HEK293T (cell line): ENCODE data around the gene TAOK1.
"Not testable (repeated sequence)": the region's sequence is repeated elsewhere in the genome, so short reads cannot be mapped to it uniquely, and the experiment has no call there.

Source experiments
- BHLHE40 ChIP-seq: fragments of 450-650 bp; IDR thresholded peaks from 2 replicates; pipeline ENCODE4 v1.6.1; 2016; ENCODE audit warnings: mild to moderate bottlenecking, moderate library complexity, borderline replicate concordance
- CTBP1 ChIP-seq: fragments of 450-650 bp; IDR thresholded peaks from 2 replicates; pipeline ENCODE4 v1.6.1; 2016; ENCODE audit warnings: borderline replicate concordance
- ELF4 ChIP-seq: fragments of 450-650 bp; IDR thresholded peaks from 2 replicates; pipeline ENCODE4 v1.6.1; 2017; ENCODE audit warnings: antibody characterized with exemption
- FOXA1 ChIP-seq: fragments of 450-650 bp; IDR thresholded peaks from 2 replicates; pipeline ENCODE4 v1.6.1; 2016; ENCODE audit warnings: mild to moderate bottlenecking
- FOXK2 ChIP-seq: fragments of 450-650 bp; IDR thresholded peaks from 2 replicates; pipeline ENCODE4 v1.6.1; 2016; ENCODE audit warnings: mild to moderate bottlenecking
- FOXM1 ChIP-seq: fragments of 450-650 bp; IDR thresholded peaks from 2 replicates; pipeline ENCODE4 v1.6.1; 2017; ENCODE audit warnings: mild to moderate bottlenecking, borderline replicate concordance
- HDGF ChIP-seq: fragments of 450-650 bp; IDR thresholded peaks from 2 replicates; pipeline ENCODE4 v1.6.1; 2017; ENCODE audit warnings: antibody characterized with exemption, borderline replicate concordance
- L3MBTL2 ChIP-seq: fragments of 450-650 bp; conservative IDR thresholded peaks from 2 replicates; pipeline ENCODE4 v1.6.1; 2016; ENCODE audit warnings: mild to moderate bottlenecking
- NFRKB ChIP-seq: fragments of 450-650 bp; IDR thresholded peaks from 2 replicates; pipeline ENCODE4 v1.6.1; 2016; ENCODE audit warnings: mild to moderate bottlenecking, moderate library complexity
- SP1 ChIP-seq: fragments of 450-650 bp; IDR thresholded peaks from 2 replicates; pipeline ENCODE4 v1.6.1; 2017
- SUZ12 ChIP-seq: fragments of 450-650 bp; IDR thresholded peaks from 2 replicates; pipeline ENCODE4 v1.6.1; 2016; ENCODE audit warnings: mild to moderate bottlenecking
- TARDBP ChIP-seq: fragments of 450-650 bp; IDR thresholded peaks from 2 replicates; pipeline ENCODE4 v1.6.1; 2016
- ZNF384 ChIP-seq: fragments of 450-650 bp; IDR thresholded peaks from 2 replicates; pipeline ENCODE4 v1.6.1; 2016
- TF ChIP-seq, protein P1 (sequence below): fragments of 450-650 bp; IDR thresholded peaks from 2 replicates; pipeline ENCODE4 v1.6.1; 2016

DNA sequence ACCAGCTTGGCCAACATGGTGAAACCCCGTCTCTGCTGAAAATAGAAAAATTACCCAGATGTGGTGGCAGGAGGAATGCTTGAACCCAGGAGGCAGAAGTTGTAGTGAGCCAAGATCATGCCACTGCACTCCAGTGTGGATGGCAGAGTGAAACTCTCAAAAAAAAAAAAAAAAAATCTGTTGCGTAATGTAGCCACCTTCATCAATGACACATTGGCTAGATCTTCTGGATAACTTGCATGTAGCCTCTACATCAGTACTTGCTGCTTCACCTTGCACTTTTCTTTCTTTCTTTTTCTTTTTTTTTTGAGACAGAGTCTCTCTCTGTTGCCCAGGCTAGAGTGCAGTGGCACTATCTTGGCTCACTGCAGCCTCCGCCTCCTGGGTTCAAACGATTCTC lies 83.3 kb downstream of the TAOK1 start:
- TF ChIP-seq FOXK2, BHLHE40, SP1, TARDBP, L3MBTL2, FOXA1, NFRKB, ELF4, SUZ12, HDGF, FOXM1, CTBP1, ZNF384: not testable (repeated sequence)
- TF ChIP-seq, protein P1, sequence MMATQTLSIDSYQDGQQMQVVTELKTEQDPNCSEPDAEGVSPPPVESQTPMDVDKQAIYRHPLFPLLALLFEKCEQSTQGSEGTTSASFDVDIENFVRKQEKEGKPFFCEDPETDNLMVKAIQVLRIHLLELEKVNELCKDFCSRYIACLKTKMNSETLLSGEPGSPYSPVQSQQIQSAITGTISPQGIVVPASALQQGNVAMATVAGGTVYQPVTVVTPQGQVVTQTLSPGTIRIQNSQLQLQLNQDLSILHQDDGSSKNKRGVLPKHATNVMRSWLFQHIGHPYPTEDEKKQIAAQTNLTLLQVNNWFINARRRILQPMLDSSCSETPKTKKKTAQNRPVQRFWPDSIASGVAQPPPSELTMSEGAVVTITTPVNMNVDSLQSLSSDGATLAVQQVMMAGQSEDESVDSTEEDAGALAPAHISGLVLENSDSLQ: not testable (repeated sequence)
